Progenitor cell of endocrine pancreas (in vitro differentiated cells): ENCODE data around the gene COQ8A. TPM values are rescaled to one million over a fixed set of nuclear protein-coding genes. Genes with fewer than 3 reads are reported as not detected.

Experiments
- DNase-seq: peaks from one replicate; pipeline ENCODE4 v3.0.0; 2021; ENCODE audit warnings: low spot score; ENCODE audit not compliant: unreplicated experiment
- H3K27ac Mint-ChIP-seq: 2 replicates; pipeline ENCODE4 v1.8.0; 2021; ENCODE audit warnings: mild to moderate bottlenecking, moderate library complexity, mixed read lengths
- H3K27me3 Mint-ChIP-seq: 2 replicates; pipeline ENCODE4 v1.8.0; 2021; ENCODE audit warnings: mixed read lengths
- H3K36me3 Mint-ChIP-seq: 2 replicates; pipeline ENCODE4 v1.8.0; 2022; ENCODE audit warnings: mixed read lengths; ENCODE audit not compliant: insufficient read depth
- H3K4me1 Mint-ChIP-seq: 2 replicates; pipeline ENCODE4 v1.8.0; 2021; ENCODE audit warnings: low read depth, mixed read lengths
- H3K4me3 Mint-ChIP-seq: 2 replicates; pipeline ENCODE4 v1.8.0; 2021; ENCODE audit warnings: low read depth, mild to moderate bottlenecking, moderate library complexity, mixed read lengths
- H3K9me3 Mint-ChIP-seq: 2 replicates; pipeline ENCODE4 v1.8.0; 2021; ENCODE audit warnings: low read depth, mixed read lengths
- total RNA-seq: library from RNA; stranded (reverse); gene quantifications from 2 replicates; pipeline ENCODE4 v1.2.1, GENCODE V29; 2021
- TF ChIP-seq, protein P1 (sequence below): fragments of 200-600 bp; sonication (generic); IDR thresholded peaks from one replicate; pipeline ENCODE4 v1.5.0; 2021; ENCODE audit warnings: antibody characterized with exemption, mild to moderate bottlenecking; ENCODE audit not compliant: unreplicated experiment

COQ8A gene
- total RNA-seq, 1 donor from 2014 or later, result 31.0 TPM

DNA sequence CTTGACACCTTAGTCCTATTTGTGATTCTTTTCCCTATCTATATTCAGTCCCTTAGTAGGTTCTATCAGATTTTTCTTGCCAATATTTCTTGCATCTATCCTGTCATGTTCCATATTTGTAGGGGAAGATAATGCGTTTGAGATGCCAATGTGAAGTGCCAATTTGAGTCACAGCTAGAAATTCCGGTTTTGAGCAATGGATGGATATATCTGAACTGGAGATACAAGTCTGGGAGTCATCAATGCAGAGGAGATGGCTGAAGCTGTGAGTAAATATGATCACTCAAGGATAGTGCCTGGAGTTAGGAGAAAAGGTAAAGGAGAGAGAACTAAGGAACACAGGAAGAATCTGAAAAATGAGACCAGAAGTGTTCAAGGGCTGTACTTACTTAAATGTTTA is 93.8 kb downstream of the COQ8A start:
- TF ChIP-seq, protein P1, sequence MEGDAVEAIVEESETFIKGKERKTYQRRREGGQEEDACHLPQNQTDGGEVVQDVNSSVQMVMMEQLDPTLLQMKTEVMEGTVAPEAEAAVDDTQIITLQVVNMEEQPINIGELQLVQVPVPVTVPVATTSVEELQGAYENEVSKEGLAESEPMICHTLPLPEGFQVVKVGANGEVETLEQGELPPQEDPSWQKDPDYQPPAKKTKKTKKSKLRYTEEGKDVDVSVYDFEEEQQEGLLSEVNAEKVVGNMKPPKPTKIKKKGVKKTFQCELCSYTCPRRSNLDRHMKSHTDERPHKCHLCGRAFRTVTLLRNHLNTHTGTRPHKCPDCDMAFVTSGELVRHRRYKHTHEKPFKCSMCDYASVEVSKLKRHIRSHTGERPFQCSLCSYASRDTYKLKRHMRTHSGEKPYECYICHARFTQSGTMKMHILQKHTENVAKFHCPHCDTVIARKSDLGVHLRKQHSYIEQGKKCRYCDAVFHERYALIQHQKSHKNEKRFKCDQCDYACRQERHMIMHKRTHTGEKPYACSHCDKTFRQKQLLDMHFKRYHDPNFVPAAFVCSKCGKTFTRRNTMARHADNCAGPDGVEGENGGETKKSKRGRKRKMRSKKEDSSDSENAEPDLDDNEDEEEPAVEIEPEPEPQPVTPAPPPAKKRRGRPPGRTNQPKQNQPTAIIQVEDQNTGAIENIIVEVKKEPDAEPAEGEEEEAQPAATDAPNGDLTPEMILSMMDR, result no peak
- Mint-ChIP-seq H3K27ac (no peak overlapping the region), H3K4me3 (no peak overlapping the region), H3K36me3 (peaks cover 23% of the 10 kb centered on the region), H3K4me1 (peaks cover 5% of the 10 kb centered on the region), H3K27me3 (no peaks in the 10 kb centered on the region), H3K9me3 (no peaks in the 10 kb centered on the region)
- DNase-seq, result no peak

DNA sequence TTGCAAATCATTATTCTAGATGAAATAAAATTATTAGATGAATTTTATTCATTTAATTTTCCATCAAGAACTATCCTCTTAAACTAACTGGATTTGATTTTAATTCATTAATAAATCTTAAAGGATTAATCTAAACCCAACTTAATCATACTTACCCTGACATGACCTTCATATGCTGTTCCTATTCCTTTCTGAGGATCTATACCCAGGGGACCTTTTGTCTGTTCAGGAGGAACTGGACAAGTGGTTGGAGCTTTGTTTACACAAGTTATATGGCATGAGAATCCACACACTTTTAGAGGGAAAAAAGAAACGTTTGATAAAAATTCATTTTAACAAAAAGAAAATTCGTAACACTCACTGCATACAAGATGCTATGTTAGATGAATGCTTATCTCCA is 95.2 kb downstream of the COQ8A start:
- no peak for DNase-seq
- no peaks in the 10 kb centered on the region for H3K9me3 Mint-ChIP-seq
- H3K4me3 Mint-ChIP-seq, result no peak overlapping the region
- TF ChIP-seq, protein P1, result no peak
- H3K36me3 Mint-ChIP-seq, result peaks cover 29% of the 10 kb centered on the region
- no peaks in the 10 kb centered on the region for H3K27me3 Mint-ChIP-seq
- H3K4me1 Mint-ChIP-seq, result peaks cover 5% of the 10 kb centered on the region
- H3K27ac Mint-ChIP-seq, result no peak overlapping the region

DNA sequence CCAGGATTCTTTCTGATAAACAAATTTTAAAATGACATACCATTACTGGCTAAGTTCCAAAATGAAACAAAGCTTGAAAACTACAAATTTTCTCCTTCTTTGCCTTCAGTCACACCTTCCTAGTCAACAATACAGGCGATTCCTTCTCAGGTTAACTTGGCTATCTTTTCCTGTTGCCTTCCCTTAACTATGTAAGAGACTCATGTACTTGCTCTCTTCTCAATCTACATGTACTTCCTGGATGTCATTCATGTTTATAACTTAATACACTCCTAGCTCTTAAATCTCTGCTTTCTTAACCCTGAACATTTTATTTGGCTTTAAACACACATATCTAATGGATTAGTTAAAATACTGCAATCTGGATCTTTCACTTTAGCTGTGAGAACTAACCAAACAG is 97.0 kb downstream of the COQ8A start:
- H3K4me3 Mint-ChIP-seq, result no peak overlapping the region
- TF ChIP-seq, protein P1, result no peak
- peaks cover 5% of the 10 kb centered on the region for H3K4me1 Mint-ChIP-seq
- no peak for DNase-seq
- H3K27ac Mint-ChIP-seq, result no peak overlapping the region
- H3K36me3 Mint-ChIP-seq, result peaks cover 26% of the 10 kb centered on the region
- H3K27me3 Mint-ChIP-seq, result no peaks in the 10 kb centered on the region
- no peaks in the 10 kb centered on the region for H3K9me3 Mint-ChIP-seq

Other genes starting within 250 kb of the COQ8A start
- 9.3 and 9.8 TPM in 2 replicates for gene ITPKB, start 201.0 kb upstream of the COQ8A start, total RNA-seq
- 27.5 and 27.7 TPM in 2 replicates for gene PSEN2, start 69.7 kb upstream of the COQ8A start, total RNA-seq